Epithelial cell of esophagus (primary cell): ENCODE data around the gene MGLL.
A peak's percentile ranks its signal among the peaks of the same experiment; 100 is the strongest.

ENCODE experiments used
- DNase-seq: peaks from one replicate; pipeline ENCODE4 v3.0.0; 2010; ENCODE audit warnings: low read depth
- H3K4me3 ChIP-seq: 2 replicates; pipeline ENCODE4 v1.5.1; 2011; ENCODE audit warnings: mild to moderate bottlenecking, low read length, control low read depth
- TF ChIP-seq, protein P1 (sequence below): IDR thresholded peaks from 2 replicates; pipeline ENCODE4 v1.5.1; 2011; ENCODE audit warnings: low read depth, mild to moderate bottlenecking, low read length, control low read depth, inconsistent platforms; ENCODE audit not compliant: insufficient read depth; ENCODE audit errors: missing control alignments

The MGLL gene

DNA sequence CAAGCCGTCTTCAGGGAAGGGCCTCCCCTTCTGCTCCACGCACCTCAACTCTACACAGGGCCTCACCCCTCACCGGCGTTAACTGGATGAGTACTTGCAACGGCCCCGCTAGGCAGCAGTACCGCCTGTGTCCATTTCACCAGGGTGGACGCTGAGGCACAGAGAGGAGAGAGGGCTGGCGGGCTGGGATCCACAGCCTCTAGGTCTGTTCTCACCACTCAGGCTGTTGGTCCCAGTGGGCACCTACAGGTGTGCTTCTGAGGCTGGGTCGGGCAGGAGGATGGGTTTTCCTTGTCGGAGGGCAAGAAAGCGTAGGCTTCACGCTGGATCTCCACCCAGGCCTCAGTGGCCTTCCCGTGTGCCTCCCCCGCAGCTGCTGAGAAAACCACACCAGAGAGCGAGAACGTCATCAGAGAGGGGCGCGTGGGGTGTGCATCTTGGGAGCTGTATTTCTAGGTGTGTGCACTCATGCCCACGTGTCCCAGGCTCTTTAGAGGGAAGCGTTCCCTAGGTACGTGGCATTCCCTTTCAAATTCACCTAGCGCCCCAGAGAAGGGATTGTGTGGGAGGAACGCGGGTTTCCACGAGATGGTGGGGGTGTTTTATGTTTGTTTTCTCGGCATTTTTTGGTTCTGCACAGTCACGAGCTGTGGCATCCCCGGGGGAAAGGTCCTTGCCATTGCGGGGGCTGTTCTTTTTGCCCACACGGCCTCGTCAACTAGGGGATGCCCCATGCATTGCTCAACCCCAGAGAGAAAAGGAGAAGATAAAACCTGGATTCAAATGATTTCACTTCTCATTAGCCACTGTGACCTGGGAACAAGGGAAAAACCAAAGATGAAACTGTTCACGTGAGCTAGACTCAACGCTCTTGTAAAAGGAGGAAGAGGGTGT, 67.7 kb downstream of the MGLL start:
- DNase-seq, result no peak
- TF ChIP-seq, protein P1, sequence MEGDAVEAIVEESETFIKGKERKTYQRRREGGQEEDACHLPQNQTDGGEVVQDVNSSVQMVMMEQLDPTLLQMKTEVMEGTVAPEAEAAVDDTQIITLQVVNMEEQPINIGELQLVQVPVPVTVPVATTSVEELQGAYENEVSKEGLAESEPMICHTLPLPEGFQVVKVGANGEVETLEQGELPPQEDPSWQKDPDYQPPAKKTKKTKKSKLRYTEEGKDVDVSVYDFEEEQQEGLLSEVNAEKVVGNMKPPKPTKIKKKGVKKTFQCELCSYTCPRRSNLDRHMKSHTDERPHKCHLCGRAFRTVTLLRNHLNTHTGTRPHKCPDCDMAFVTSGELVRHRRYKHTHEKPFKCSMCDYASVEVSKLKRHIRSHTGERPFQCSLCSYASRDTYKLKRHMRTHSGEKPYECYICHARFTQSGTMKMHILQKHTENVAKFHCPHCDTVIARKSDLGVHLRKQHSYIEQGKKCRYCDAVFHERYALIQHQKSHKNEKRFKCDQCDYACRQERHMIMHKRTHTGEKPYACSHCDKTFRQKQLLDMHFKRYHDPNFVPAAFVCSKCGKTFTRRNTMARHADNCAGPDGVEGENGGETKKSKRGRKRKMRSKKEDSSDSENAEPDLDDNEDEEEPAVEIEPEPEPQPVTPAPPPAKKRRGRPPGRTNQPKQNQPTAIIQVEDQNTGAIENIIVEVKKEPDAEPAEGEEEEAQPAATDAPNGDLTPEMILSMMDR, result no peak

DNA sequence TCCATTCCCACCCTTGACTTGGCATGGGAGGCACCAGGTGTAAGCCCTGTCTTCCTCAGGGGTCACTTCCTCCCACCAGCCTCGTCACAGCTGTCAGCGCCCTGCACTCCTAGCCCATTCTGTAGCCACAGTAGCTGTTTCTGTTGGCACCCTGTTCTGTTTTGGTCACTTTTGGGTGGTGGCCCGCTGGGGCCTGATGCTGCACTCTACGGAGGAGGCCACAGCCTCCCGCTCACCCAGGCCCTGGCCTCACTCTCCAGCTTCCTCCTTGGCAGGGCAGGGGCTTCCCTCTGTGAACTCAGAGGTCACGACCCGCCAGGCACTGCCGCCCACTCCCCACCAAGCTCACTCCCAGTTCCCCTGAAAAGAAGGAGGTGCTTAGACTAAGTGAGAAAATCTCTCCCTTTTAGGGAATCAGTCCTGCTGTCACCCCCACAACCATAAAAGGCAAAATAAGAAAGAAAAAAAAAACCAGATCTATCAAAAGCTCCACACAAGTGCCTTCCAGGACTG, 68.4 kb downstream of the MGLL start:
- H3K4me3 ChIP-seq, result no peak overlapping the region
- TF ChIP-seq, protein P1, result no peak
- no peak for DNase-seq

More for the DNA sequence above, 67.7 kb downstream of the MGLL start:
- H3K4me3 ChIP-seq, result no peak overlapping the region

DNA sequence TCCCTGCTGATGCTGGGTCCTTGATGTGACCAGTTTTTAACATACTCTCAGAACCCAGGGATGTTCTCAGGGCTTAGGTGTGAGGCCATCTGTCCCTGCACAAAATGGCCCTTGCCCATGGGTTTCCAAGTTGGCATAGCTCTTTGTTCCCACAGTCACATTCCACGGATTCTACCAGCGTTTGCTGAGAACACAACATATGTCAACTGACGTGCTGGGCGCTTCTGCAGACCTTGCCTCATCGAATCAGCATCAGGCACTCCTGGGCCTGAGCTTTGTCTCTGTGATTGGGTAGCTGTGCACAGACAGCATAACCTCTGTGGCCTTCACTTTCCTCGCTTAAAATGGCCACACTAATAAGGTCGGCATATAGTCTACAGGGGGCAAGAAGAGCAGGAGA, 69.0 kb downstream of the MGLL start:
- no peak overlapping the region for H3K4me3 ChIP-seq
- TF ChIP-seq, protein P1, result no peak
- DNase-seq, result no peak

DNA sequence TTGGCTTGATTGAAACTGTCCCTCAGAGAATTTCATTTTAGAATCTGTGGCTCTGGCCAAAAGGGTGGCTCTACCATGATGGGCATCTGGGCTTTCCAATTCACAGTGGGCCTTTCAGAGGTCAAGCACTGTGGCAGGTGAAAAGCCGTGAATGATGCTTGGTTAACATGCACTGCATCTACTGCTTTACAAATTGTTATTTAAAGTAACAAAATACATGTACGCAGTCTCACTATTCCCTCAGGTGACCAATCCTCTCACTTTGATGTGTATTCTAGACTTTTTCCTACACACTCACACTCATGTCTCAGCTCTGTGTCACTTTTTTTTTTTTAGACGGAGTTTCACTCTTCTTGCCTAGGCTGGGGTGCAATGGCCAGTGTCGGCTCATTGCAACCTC, 70.5 kb downstream of the MGLL start:
- H3K4me3 ChIP-seq, result no peak overlapping the region
- no peak for DNase-seq
- TF ChIP-seq, protein P1, result no peak

DNA sequence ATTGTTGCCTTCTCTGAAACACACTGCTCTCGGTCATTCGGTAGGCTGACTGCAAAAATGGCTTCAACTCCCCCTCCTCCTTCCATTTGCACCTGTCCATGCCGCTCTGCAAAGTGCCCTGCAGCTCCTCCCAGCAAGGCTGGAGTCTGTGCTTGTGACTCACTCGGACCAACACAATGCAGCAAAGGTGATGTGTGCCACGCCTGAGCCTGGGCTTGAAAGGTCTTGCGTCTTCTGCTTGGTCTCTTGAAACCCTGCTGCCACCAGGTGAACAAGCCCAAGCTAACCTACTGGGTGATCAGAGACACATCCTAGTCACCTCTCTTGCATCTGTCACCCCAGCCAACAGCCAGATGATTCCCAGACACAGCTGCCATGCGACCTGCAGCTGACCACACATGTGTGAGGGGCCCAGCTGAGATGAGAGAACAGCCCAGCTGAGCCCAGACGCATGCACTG, 71.1 kb downstream of the MGLL start:
- DNase-seq, result peak; percentile 86
- H3K4me3 ChIP-seq, result no peak overlapping the region
- TF ChIP-seq, protein P1, result no peak

DNA sequence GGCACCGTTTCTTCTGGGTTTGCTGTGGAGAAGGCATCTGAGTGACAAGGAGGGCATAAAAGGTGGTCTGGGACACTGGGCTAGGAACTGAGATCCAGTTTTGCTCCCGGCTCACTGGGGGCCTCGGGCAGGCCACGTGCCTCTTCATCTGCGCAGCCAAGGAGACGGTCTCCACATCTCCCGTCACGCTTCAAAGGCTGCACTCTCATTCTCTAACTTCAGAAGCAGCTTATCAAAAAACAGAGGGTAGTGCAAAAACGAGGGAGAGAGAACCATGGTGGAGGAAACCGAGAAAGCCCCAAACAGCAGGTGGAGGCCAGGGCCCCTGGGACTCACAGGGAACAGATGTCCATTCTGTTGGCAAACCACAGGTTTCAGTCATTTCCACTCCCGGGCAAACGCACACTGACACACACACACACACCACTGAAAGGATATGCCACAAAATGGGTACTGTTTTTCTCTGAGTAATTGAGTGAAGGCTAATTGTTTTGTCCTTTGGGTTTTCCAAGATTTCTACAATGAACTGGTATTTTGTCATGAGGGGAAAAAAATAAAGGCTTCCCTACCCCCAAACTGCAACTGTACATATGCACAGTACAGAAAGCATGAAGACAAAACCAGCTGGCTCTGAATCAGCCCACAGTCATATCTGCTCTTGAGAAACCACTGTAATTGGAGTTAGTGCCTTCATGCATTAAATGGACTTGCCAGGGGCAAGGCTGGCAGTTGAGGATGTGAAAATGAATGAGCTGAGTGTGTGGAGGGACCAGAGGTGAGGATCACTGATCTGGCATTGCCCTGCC, 71.9 kb downstream of the MGLL start:
- TF ChIP-seq, protein P1, result no peak
- peak; percentile 93 for DNase-seq
- no peak overlapping the region for H3K4me3 ChIP-seq
